Lower leg skin (tissue), 4 donors: Measurements from ENCODE around the gene TBX10. TPM values are rescaled to one million over a fixed set of nuclear protein-coding genes. Genes with fewer than 3 reads are reported as not detected.

ENCODE experiments used
- DNase-seq, 2 donors: peaks; one replicate each; pipeline ENCODE4 v3.0.0-alpha.2; 2019; ENCODE audit warnings: low spot score in 2 of 2
- H3K4me3 ChIP-seq: fragments of 200-600 bp; sonication (generic); 2 replicates; pipeline ENCODE4 v1.5.1; 2017; ENCODE audit warnings: mild to moderate bottlenecking, low read depth; ENCODE audit not compliant: poor library complexity, severe bottlenecking
- CTCF ChIP-seq, 3 donors: fragments of 450-650 bp; IDR thresholded peaks; one replicate each; pipeline ENCODE4 v1.5.1; 2016; ENCODE audit warnings: antibody characterized with exemption in 3 of 3, mild to moderate bottlenecking in 3 of 3, moderate library complexity in 2 of 3
- POLR2A ChIP-seq, 2 donors: fragments of 450-650 bp; IDR thresholded peaks; one replicate each; pipeline ENCODE4 v1.6.1; 2016 to 2017; ENCODE audit warnings: antibody characterized with exemption in 2 of 2, mild to moderate bottlenecking in 1 of 2, moderate library complexity in 1 of 2
- WGBS, 2 donors: methylation state at CpG; one replicate each; pipeline ENCODE4 v1.1.5; 2018; 5-methylcytosine and 5-hydroxymethylcytosine counted together
- intact Hi-C: fragments of 100-400 bp; cut with DNase I; formaldehyde crosslinking; loops from one replicate; pipeline ENCODE4 v1.15.0; 2023; ENCODE audit warnings: low total_unique reads
- total RNA-seq, 4 donors: library from RNA; depleted of rRNA; stranded (reverse); fragments of >200 nt; gene quantifications; one replicate each; pipeline ENCODE4 v1.1.0, GENCODE V29; 2016

Gene TBX10
- total RNA-seq, 4 donors from 2014 or later = not detected

- intact Hi-C loops = no loop called here
- H3K4me3 ChIP-seq = no peak overlapping the region
- TF ChIP-seq POLR2A (IDR thresholded peaks at IDR 0.05) = no peak
- no peak for TF ChIP-seq CTCF (IDR thresholded peaks at IDR 0.05)
- WGBS, 2 donors = 78 to 87% methylated on average over 15 of the region's 15 CpGs
- DNase-seq = no peak
Measured at GRCh38 chr11:67642173-67643120, 2.9 kb upstream of the TBX10 start.

- H3K4me3 ChIP-seq = no peak overlapping the region
- DNase-seq = no peak
- WGBS, 2 donors = 63 to 81% methylated on average over 23 to 28 of the region's 28 CpGs
- TF ChIP-seq CTCF (IDR thresholded peaks at IDR 0.05) = no peak
- TF ChIP-seq POLR2A (IDR thresholded peaks at IDR 0.05) = no peak
- intact Hi-C loops = no loop called here
Measured at GRCh38 chr11:67641338-67642172, 2.0 kb upstream of the TBX10 start.

- H3K4me3 ChIP-seq = no peak overlapping the region
- WGBS, 2 donors = 39 to 58% methylated on average over 9 to 12 of the region's 12 CpGs
- intact Hi-C loops = no loop called here
- DNase-seq = no peak
- TF ChIP-seq CTCF (IDR thresholded peaks at IDR 0.05) = no peak
- no peak for TF ChIP-seq POLR2A (IDR thresholded peaks at IDR 0.05)
Measured at GRCh38 chr11:67640758-67641337, 1.3 kb upstream of the TBX10 start.

DNA sequence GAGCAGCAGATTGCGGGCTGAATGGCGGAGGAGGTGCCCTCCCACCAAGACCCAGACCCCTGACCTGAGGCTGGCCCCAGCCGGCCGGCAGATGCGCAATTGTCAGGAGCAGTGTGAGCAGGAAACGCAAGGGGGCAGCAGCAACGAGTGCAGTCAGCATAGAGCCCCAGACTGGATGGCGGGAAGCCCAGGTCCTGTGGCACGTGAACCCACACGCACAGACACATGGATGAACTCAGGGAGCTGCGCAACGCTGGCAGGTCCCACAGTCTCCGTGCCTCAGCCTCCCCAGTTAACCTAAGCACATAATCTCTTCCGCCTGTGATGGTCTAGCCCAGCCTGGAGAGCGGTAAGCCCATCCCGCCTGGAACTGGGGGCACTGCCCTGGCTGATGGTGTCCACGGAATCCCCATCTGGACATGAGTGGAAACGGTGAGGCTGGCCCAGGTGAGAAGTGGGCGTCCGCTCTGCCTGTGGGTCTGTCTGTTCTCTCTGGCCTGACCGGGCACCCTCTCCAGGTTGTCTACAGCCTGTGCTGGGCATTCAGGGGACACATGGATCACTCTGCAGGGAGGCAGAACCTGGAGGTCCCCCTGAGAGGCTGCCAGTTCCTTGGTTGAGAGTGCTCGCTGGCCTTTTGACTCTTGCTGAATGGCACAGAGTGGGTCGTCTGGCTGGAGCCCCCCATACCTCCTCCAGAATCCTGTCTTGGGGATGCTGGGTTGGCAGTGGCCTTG is 626 bp upstream of the TBX10 start:
- no peak overlapping the region for H3K4me3 ChIP-seq
- WGBS, 2 donors = 38 to 71% methylated on average over 13 to 22 of the region's 23 CpGs
- intact Hi-C loops = no loop called here
- no peak for TF ChIP-seq POLR2A (IDR thresholded peaks at IDR 0.05)
- no peak for TF ChIP-seq CTCF (IDR thresholded peaks at IDR 0.05)
- DNase-seq = peak; percentile 54 to 94
